Left ventricle myocardium superior (tissue), 1 donor: ENCODE measurements around the gene DRC7. TPM values are rescaled to one million over a fixed set of nuclear protein-coding genes. Genes with fewer than 3 reads are reported as not detected.
"Not testable (repeated sequence)": the region's sequence is repeated elsewhere in the genome, so short reads cannot be mapped to it uniquely, and the experiment has no call there.

Source experiments
- ATAC-seq: fragments of 200-7000 bp; cut with Tn5 transposase; one replicate; pipeline ENCODE4 v1.9.1; 2020; ENCODE audit warnings: mild to moderate bottlenecking, moderate library complexity
- DNase-seq: peaks from one replicate; pipeline ENCODE4 v3.0.0-alpha.2; 2020
- intact Hi-C: fragments of 100-400 bp; cut with micrococcal nuclease; formaldehyde crosslinking; loops from one replicate; pipeline ENCODE4 v1.11.0; 2022
- microRNA-seq: library from miRNA; unstranded; fragments of <30 nt; microRNA quantifications from one replicate; pipeline ENCODE4 v1.2.0, GENCODE V29; 2020; ENCODE audit warnings: borderline number of aligned reads
- total RNA-seq: library from RNA; stranded (reverse); fragmentation: NEBNext Ultra II Directional; extraction: Animal tissue kit (Norgen Biotek cat#: 25700); gene quantifications from one replicate; pipeline ENCODE4 v1.2.1, GENCODE V29; 2021
- donor health status: DM: no; HTN: yes; CAD: no; lungs with severe emphysema.

The DRC7 gene
- total RNA-seq, 1 donor from 2014 or later = not detected

DNA sequence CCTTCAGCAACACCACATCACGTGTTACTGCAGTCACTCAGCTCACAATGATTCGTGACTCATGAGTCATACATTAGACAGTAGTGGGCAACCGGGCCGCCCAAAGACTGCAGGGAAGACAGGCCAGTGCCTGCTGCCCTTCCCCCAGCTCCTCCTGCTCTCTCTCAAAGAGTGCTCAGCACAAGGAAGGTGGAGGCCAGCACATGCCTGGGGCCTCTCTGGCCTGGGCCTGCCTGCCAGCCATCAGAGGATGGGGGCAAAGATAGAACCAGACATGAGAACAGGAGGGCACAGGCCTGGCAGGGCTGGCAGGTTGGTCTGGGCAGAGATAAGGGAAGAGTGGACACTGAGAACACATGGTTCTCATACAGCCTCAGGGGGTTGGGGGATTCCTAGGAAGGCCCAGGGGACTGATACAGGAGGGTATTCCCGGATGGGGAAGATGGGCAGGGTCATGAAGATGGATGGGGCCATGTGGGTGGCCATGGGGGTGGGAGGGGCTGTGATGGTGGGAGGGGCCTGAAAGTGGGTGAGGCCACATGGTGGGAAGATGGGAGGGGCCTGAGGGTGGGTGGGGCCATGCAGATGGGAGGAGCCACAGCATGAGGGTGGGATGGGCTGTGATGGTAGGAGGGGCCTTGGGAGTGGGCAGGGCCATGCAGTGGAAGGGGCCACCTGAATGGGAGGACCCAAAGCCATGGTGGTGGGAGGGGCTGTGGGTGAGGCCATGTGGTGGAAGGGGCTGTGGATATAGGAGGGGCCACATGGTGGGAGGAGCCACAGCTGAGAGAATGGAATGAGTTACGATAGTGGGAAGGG is 69.9 kb downstream of the DRC7 start:
- intact Hi-C loops = no loop called here
- peak; percentile 20 for ATAC-seq
- DNase-seq = no peak

DNA sequence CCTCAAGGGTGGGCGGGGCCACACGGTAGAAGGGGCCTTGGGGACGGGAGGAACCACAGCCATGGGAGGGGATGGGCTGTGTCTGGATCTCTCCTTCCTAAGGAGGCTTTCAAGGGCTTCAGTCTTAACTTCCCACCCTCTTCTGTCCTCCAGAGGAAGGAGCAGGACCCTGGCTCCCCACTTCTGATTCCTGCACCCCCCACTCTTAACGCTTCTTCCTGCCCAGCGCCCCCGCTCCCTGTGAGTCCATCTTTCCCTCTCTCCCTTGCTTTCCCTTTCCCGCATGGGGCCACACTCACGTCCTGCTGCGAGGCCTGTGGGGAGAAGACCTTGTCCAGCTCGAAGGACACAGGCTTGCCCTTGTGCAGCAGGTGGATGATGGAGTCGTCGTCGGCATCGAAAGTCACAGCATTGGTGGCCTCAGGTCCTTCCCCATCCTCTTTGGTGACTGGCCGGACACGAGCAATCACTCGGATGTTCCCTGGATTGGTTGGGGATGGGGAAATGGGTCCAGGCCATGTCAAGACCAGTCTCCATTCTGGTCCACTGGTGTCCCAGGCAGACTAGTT is 70.6 kb downstream of the DRC7 start:
- intact Hi-C loops = no loop called here
- ATAC-seq = no peak
- no peak for DNase-seq

DNA sequence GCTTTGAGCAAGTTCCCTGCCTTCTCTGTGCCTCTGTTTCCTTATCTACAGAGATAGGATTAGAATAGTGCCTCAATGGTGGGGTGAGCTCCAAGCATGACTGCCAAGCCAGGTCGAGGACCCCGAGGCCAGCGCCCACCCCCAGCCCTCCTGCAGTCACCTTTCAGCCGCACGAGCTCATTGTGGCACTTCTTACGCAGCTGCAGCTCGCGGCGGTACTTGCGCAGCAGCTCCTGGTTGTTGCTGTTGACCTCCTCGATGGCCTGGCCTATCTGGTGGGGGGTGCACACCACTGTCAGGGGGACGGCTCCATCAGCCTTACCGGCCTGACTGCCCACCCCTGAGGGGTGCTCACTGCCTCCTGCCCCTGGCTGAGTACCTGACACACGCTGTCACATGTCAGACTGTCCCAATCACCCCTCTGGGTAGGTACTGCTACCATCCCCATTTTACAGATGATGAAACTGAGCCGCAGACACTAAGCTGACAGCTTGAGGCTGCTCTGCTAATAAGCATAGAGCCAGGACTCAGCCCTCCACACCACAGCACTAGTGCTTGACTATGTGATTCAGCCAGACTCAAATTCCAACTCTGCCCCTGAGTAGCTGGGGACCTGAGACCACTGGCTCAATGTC is 72.2 kb downstream of the DRC7 start:
- intact Hi-C loops = no loop called here
- ATAC-seq (no peak), DNase-seq (no peak)

DNA sequence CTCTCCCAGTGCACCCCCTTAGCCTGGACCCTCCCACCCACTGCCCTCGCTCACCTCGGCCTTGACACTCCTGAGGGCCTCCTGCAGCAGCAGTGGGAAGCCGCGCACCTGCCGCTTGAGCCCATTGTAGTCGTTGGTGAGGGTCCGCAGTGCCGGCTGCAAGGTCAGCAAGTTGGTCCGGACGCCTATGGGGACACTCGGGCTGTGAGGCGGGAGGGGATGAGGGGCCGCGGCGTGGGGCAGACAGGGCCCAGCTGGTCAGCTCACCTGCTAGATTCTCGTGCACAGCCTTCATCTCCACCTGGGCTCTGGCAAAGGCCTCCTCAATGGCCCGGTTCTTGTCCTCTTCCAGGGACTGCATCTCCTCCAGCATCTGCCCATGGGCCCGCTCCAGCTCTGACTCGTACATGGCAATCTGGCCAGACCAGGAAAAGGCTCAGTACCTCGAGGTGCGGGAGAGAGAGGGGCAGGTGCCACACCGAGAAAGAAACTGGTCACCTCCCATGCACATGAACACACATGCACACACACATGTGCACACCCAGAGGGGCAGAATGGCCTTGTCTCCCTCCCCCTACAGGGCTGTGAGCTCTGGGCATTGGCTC is 75.0 kb downstream of the DRC7 start:
- intact Hi-C loops = no loop called here
- ATAC-seq (no peak), DNase-seq (no peak)

DNA sequence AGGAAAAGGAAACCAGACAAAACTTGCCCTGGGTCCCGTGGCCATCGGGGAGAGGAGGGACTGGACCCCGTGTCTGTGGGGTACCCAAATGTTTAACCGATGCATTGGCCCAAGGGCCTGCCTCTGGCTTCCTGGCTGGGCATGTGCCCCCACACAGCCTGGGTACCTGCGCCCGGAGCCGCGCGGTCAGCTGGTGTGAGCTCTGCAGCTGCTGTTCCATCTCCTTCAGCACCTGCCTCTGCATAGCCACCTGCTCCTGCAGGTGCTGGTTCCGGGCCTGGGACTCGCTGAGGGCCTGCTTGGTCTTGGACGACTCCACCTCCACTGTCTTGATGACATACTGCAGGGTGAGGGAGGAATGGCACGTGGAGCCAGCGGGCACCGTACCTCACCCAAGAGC is 75.8 kb downstream of the DRC7 start:
- intact Hi-C loops = no loop called here
- no peak for ATAC-seq
- DNase-seq = no peak

DNA sequence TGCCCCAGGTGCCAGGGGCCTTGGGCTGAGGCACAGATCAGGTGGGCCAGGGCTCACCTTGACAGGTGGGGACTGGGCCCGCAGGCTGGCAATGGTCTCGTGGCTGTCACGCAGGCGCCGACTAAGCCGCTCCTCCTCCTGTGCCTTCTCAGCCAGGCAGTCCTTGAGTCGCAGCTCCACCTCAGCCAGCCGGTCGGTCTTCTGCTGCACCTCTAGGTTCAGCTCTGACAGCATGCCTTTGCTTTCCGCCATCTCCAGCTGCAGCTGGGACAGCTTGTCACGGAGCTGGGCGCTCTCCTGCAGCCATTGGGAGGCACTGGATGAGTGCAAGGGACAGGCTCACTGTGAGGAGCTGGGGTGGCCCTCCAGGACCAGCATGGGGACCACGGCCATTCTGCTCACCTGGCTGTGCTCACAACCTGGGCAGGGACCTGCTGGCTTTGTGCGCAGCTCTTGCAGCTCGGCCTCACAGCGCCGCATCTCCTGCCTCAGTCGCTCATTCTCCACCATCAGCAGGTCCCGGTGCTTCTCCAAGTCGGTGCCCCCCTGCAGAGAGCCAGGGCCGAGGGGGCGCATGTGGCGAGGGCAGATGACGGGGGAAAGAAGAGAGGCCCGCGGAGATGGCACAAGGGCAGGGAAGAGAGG is 76.7 kb downstream of the DRC7 start:
- DNase-seq = no peak
- intact Hi-C loops = no loop called here
- ATAC-seq = no peak

DNA sequence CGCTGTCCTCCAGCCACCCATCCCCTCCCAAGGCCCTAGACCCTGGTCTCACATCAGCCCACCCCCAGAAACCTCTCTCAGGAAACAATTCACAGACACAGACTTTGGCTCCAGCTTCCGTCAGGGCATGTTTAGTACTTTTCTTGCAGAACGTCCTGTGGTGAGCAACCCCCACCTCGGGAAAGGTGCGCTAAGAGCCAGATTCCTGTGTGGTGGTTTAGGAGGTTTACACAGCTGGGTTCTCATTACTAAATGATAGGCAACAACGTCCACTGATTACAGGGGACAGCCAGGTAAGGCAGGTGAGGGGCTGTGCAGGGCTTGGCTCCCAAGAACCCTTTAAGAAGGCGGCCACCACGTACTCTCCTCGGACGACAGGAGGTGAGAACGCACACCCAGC is 78.4 kb downstream of the DRC7 start:
- ATAC-seq (no peak), DNase-seq (no peak)
- intact Hi-C loops = no loop called here

DNA sequence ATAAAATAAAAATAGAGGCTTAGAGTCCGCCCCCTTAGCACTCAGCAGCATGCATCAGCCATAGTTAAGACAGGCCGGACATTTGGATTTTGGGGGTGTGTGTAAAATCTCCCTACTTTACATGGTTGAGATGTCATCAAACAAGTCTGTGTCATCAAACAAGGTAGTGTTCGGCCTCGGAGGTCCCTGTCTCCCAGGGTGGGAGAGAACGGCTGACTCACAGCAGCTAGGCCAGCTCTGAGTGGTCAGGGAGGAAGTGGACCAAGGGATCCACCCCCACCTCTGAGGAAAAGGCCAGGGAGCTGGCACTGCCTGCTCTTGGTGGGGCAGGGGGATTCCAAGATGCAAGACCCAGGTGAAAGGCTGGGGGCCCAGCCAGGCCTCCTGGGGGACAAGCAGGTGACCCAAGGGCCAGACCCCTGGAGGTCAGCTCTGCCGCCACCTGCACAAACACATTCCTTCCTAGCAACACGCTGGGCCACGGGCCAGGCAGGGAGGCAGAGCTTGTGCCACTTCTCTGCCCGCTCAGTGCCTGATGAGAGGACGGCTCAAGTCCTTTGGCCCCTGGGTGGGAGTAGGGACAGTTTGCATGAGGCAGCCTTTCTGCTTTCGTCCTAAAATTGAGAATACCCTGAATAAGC is 79.2 kb downstream of the DRC7 start:
- intact Hi-C loops = no loop called here
- peak; percentile 72 for DNase-seq
- ATAC-seq = peak; percentile 73

DNA sequence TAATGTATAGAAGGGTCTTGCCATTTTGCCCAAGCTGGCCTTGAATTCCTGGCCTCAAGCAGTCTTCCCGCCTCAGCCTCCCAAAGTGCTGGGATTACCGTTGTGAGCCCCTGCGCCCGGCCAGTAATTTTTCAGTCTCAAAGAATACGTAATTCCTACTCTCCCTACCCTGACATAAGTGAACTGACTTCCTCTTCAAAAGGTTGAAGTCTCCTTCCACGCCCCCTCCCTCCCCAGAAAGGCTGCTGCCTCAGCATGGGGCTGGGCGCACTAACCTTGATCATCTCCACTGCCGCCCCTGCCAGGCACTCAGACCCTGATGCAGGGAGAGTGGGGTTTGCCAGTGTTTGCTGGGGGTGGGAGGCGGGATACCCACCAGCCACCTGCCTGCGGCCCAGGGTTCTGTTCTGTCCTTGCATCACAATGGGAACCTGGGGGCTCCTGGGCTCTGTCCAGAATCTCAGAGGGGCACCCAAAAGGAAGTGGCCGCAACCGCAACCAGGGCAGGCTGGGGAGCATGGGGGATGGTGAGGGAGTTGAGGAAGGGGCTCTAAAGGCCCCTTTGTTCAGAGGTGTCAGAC is 80.2 kb downstream of the DRC7 start:
- intact Hi-C loops = no loop called here
- DNase-seq (no peak), ATAC-seq (no peak)

DNA sequence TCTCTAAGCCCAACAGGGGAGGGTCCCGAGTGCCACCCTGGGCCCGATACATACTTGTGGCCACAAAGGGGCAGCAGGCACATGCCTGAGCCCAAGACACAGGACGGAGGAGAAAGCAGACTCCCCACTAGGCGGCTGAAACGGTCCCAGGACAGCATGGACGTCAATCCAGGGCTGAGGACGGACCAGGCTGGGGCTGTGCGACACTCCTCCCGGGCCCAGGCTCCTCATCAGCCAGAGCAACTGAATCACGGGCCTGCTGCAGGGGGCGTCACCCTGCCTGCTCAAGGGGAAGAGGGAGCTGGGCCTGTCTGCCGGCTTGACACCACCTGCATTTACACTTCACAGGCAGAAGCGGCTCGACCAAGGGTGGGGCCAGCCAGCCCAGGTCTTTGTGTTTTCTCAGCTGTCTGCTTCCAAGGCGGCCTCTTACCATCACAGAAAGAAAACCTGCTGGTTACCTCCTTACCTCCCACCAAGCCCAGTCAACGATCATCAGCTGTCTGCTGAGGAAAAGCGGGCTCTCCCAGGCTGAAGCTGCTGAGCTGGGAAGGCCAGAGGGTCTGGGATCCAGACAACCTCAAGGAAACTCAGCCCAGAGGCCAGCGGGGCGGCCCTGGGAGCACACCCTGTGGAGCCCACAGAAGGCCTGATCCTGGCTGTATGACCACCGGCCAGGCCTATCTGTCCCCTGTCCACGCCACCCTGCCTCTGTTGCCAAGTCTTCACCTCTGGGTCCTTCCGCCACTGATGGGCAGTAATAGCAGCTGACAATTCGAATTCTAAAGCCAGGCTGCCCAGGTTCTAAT is 81.3 kb downstream of the DRC7 start:
- intact Hi-C loops = no loop called here
- ATAC-seq = peak; percentile 21

DNA sequence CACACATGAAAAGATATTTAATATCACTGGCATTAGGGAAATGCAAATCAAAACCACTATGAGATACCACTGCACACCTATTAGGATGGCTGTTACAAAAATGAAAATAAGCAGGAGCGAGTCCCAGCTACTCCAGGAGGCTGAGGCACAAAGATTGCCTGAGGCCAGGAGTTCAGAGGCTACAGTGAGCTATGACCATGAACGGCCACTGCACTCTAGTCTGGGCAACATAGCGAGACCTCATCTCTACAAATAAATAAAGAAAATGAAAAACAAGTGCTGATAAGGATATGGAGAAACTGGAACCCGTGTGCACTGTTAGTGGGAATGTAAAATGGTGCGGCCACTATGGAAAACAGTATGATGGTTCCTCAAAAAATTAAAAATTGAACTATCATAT is 84.1 kb downstream of the DRC7 start:
- intact Hi-C loops = no loop called here
- no peak for ATAC-seq

More for the DNA sequence above, 81.3 kb downstream of the DRC7 start:
- no peak for DNase-seq

DNA sequence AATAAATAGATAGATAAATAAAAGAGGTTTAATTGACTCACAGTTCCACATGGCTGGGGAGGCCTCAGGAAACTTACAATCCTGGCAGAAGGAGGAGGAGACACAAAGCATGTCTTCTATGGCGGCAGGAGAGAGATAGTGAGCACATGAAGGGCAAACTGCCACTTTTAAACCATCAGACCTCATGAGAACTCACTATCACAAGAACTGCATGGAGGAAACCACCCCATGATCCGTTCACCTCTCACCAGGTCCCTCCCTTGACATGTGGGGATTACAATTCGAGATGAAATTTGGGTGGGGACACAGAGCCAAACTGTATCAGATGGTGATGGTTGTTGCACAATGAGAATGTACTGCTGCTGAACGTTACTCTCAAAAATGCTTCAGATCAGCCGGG is 85.2 kb downstream of the DRC7 start:
- ATAC-seq, DNase-seq, intact Hi-C loops: not testable (repeated sequence)

More for the DNA sequence above, 84.1 kb downstream of the DRC7 start:
- DNase-seq = no peak

DNA sequence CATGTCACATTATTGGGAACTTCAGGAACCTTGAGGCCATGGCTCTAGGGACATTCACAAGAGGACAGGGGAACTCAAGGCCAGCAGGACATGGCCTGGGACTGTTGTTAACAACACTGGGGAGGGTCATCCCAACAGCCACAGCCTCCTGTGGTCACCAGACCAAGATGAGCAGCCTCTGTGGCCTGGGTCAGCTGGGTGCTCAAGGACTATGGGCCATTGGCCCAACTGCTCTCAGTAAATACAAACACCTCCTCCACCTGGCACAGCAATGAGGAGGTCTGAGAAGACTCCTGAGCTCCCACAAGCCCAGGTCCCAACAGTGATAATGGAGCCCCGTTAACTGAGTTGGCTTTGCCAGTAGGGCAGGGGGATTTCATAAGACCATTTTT is 86.7 kb downstream of the DRC7 start:
- intact Hi-C loops = no loop called here
- DNase-seq = no peak
- ATAC-seq = no peak

Small RNAs within 50 kb of the gene (microRNA-seq; reads per million reads assigned to microRNA genes)
- not detected for gene MIR6772

Other genes with a start within 250 kb of the DRC7 start
- gene CIAPIN1, start 247.4 kb upstream of the DRC7 start, total RNA-seq = 52.2 TPM
- gene COQ9, start 247.3 kb upstream of the DRC7 start, total RNA-seq = 205 TPM
- gene POLR2C, start 232.1 kb upstream of the DRC7 start, total RNA-seq = 37.3 TPM
- 9.1 TPM for gene DOK4, start 208.3 kb upstream of the DRC7 start, total RNA-seq
- 13.2 TPM for gene CCDC102A, start 158.2 kb upstream of the DRC7 start, total RNA-seq
- gene ADGRG5, start 152.2 kb upstream of the DRC7 start, total RNA-seq = not detected
- 18.6 TPM for gene ADGRG1, start 66.2 kb upstream of the DRC7 start, total RNA-seq
- 0.82 TPM for gene ADGRG3, start 26.5 kb upstream of the DRC7 start, total RNA-seq
- gene KATNB1, start 41.0 kb downstream of the DRC7 start, total RNA-seq = 9.3 TPM
- gene KIFC3, start 107.7 kb downstream of the DRC7 start, total RNA-seq = 52.6 TPM